Measurements from ENCODE around the gene NQO2. TPM values are rescaled to one million over a fixed set of nuclear protein-coding genes. Genes with fewer than 3 reads are reported as not detected.

The NQO2 gene
- total RNA-seq, 3 donors from 2014 or later (not counting 1 experiment from before 2014, with no cell fraction given), result 13.1 to 21.7 (median 16.2) TPM

- intact Hi-C loops (cut with micrococcal nuclease), result no loop called here
- no peak overlapping the region for H3K27ac ChIP-seq (ENCODE audit: low read length)
- Mint-ChIP-seq H3K4me3 (no peak overlapping the region), H3K4me1 (peaks cover 23 to 28% of the 10 kb centered on the region in 2 donors), H3K27me3 (ENCODE audit: low read depth in 2 of 2) (peaks cover 0 to 4% of the 10 kb centered on the region in 2 donors), H3K36me3 (no peaks in the 10 kb centered on the region), H3K27ac (no peak overlapping the region), H3K9me3 (no peaks in the 10 kb centered on the region)
- ATAC-seq (no peak), DNase-seq (no peak)
- no peaks in the 10 kb centered on the region for H3K36me3 ChIP-seq (ENCODE audit: control insufficient read depth, insufficient read depth, low read length)
- no peaks in the 10 kb centered on the region for H3K9me3 ChIP-seq (ENCODE audit: control insufficient read depth, insufficient read depth, low read length)
- 92% methylated on average over 5 of the region's 5 CpGs for WGBS (ENCODE audit: insufficient coverage)
- H3K27me3 ChIP-seq (ENCODE audit: control insufficient read depth, insufficient read depth, low read length), result no peaks in the 10 kb centered on the region
- H3K4me1 ChIP-seq (ENCODE audit: control insufficient read depth, insufficient read depth, low read length), result peaks cover 11% of the 10 kb centered on the region
- no peak overlapping the region for H3K4me3 ChIP-seq (ENCODE audit: low read length)
- TF ChIP-seq, protein P1, sequence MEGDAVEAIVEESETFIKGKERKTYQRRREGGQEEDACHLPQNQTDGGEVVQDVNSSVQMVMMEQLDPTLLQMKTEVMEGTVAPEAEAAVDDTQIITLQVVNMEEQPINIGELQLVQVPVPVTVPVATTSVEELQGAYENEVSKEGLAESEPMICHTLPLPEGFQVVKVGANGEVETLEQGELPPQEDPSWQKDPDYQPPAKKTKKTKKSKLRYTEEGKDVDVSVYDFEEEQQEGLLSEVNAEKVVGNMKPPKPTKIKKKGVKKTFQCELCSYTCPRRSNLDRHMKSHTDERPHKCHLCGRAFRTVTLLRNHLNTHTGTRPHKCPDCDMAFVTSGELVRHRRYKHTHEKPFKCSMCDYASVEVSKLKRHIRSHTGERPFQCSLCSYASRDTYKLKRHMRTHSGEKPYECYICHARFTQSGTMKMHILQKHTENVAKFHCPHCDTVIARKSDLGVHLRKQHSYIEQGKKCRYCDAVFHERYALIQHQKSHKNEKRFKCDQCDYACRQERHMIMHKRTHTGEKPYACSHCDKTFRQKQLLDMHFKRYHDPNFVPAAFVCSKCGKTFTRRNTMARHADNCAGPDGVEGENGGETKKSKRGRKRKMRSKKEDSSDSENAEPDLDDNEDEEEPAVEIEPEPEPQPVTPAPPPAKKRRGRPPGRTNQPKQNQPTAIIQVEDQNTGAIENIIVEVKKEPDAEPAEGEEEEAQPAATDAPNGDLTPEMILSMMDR (IDR thresholded peaks at IDR 0.05), result no peak
Observed at GRCh38 chr6:2977290-2977689, 22.4 kb upstream of the NQO2 start.

GRCh38 chr6:2977799-2978590 lies 21.7 kb upstream of the NQO2 start:
- WGBS (ENCODE audit: insufficient coverage), result 88% methylated on average over 2 of the region's 3 CpGs
- no peaks in the 10 kb centered on the region for H3K27me3 ChIP-seq (ENCODE audit: control insufficient read depth, insufficient read depth, low read length)
- peaks cover 0 to 7% of the 10 kb centered on the region in 2 donors for H3K27me3 Mint-ChIP-seq (ENCODE audit: low read depth in 2 of 2)
- H3K36me3 ChIP-seq (ENCODE audit: control insufficient read depth, insufficient read depth, low read length), result no peaks in the 10 kb centered on the region
- no peak for ATAC-seq
- TF ChIP-seq, protein P1 (IDR thresholded peaks at IDR 0.05), result no peak
- intact Hi-C loops (cut with micrococcal nuclease), result no loop called here
- H3K4me1 ChIP-seq (ENCODE audit: control insufficient read depth, insufficient read depth, low read length), result peaks cover 11% of the 10 kb centered on the region
- H3K27ac ChIP-seq (ENCODE audit: low read length), result no peak overlapping the region
- H3K4me1 Mint-ChIP-seq, result peaks cover 17 to 25% of the 10 kb centered on the region in 2 donors
- H3K9me3 Mint-ChIP-seq, result no peaks in the 10 kb centered on the region
- no peak overlapping the region for H3K4me3 ChIP-seq (ENCODE audit: low read length)
- DNase-seq, result no peak
- H3K36me3 Mint-ChIP-seq, result no peaks in the 10 kb centered on the region
- H3K4me3 Mint-ChIP-seq, result no peak overlapping the region
- H3K9me3 ChIP-seq (ENCODE audit: control insufficient read depth, insufficient read depth, low read length), result no peaks in the 10 kb centered on the region
- no peak overlapping the region for H3K27ac Mint-ChIP-seq

DNA sequence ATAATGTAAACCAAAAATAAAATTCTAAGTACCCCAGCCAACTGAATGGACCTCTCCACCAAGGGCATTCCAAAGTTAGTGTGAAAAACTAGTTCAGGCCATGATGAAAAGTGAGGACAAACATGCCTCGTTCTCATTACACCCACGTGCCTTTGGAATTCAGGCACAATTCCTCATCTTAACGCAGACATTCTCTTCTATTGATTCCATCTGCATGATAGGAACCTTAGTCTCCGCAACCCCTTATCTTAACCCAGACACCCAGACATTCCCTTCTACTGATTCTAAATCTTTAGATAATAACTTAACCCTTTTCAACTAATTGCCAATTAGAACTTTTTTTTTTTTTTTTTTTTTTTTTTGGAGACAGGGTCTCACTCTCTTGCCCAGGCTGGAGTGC lies 20.8 kb upstream of the NQO2 start:
- H3K9me3 Mint-ChIP-seq, result no peaks in the 10 kb centered on the region
- Histone ChIP-seq H3K27ac (ENCODE audit: low read length) (no peak overlapping the region), H3K36me3 (ENCODE audit: control insufficient read depth, insufficient read depth, low read length) (no peaks in the 10 kb centered on the region), H3K4me1 (ENCODE audit: control insufficient read depth, insufficient read depth, low read length) (peaks cover 3% of the 10 kb centered on the region), H3K4me3 (ENCODE audit: low read length) (no peak overlapping the region), H3K9me3 (ENCODE audit: control insufficient read depth, insufficient read depth, low read length) (no peaks in the 10 kb centered on the region), H3K27me3 (ENCODE audit: control insufficient read depth, insufficient read depth, low read length) (no peaks in the 10 kb centered on the region)
- H3K4me3 Mint-ChIP-seq, result no peak overlapping the region
- intact Hi-C loops (cut with micrococcal nuclease), result no loop called here
- 95% methylated on average over 4 of the region's 4 CpGs for WGBS (ENCODE audit: insufficient coverage)
- no peak for DNase-seq
- H3K36me3 Mint-ChIP-seq, result no peaks in the 10 kb centered on the region
- H3K27me3 Mint-ChIP-seq (ENCODE audit: low read depth in 2 of 2), result peaks cover 0 to 9% of the 10 kb centered on the region in 2 donors
- TF ChIP-seq, protein P1 (IDR thresholded peaks at IDR 0.05), result no peak
- no peak overlapping the region for H3K27ac Mint-ChIP-seq
- no peak for ATAC-seq
- H3K4me1 Mint-ChIP-seq, result peaks cover 10 to 18% of the 10 kb centered on the region in 2 donors
